ENCODE data around the gene SPTSSB.

- TF ChIP-seq, protein P1, sequence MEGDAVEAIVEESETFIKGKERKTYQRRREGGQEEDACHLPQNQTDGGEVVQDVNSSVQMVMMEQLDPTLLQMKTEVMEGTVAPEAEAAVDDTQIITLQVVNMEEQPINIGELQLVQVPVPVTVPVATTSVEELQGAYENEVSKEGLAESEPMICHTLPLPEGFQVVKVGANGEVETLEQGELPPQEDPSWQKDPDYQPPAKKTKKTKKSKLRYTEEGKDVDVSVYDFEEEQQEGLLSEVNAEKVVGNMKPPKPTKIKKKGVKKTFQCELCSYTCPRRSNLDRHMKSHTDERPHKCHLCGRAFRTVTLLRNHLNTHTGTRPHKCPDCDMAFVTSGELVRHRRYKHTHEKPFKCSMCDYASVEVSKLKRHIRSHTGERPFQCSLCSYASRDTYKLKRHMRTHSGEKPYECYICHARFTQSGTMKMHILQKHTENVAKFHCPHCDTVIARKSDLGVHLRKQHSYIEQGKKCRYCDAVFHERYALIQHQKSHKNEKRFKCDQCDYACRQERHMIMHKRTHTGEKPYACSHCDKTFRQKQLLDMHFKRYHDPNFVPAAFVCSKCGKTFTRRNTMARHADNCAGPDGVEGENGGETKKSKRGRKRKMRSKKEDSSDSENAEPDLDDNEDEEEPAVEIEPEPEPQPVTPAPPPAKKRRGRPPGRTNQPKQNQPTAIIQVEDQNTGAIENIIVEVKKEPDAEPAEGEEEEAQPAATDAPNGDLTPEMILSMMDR (IDR thresholded peaks at IDR 0.05): no peak
- no peak for TF ChIP-seq POLR2A (IDR thresholded peaks at IDR 0.05)
Measured at GRCh38 chr3:161393310-161393709, 22.0 kb upstream of the SPTSSB start.

Measured in thyroid gland (tissue), 4 donors.